Activated naive CD4-positive, alpha-beta T cell (primary cell): ENCODE measurements around the gene HELZ.
"Not testable (repeated sequence)": the region's sequence is repeated elsewhere in the genome, so short reads cannot be mapped to it uniquely, and the experiment has no call there.

Experiments used
- DNase-seq, 4 experiments: peaks; one replicate each; lab custom pipeline; 2025; lab: John Stamatoyannopoulos, UW

The HELZ gene

GRCh38 chr17:67050066-67050465, 194.9 kb downstream of the HELZ start:
- DNase-seq, result no peak

GRCh38 chr17:67049025-67049739, 195.8 kb downstream of the HELZ start:
- no peak for DNase-seq

- DNase-seq, result no peak
Observed at GRCh38 chr17:67047382-67047781, 197.6 kb downstream of the HELZ start.

GRCh38 chr17:67046398-67046797, 198.6 kb downstream of the HELZ start:
- DNase-seq, result no peak

GRCh38 chr17:67044940-67045339, 200.1 kb downstream of the HELZ start:
- no peak for DNase-seq

- no peak for DNase-seq
Observed at GRCh38 chr17:67044016-67044772, 200.8 kb downstream of the HELZ start, which contains the start of gene CACNG1. Gene CACNG1, plus strand, starts transcription at chr17:67044554. Its CDS starts 107 bp downstream, at chr17:67044661.

- DNase-seq, result no peak
Observed at GRCh38 chr17:67043283-67043682, 201.7 kb downstream of the HELZ start.

GRCh38 chr17:67041941-67042899, 202.8 kb downstream of the HELZ start:
- no peak for DNase-seq

GRCh38 chr17:67041531-67041930, 203.5 kb downstream of the HELZ start:
- no peak for DNase-seq

- not testable (repeated sequence) for DNase-seq
Observed at GRCh38 chr17:67041119-67041518, 203.9 kb downstream of the HELZ start.

GRCh38 chr17:67040652-67041051, 204.3 kb downstream of the HELZ start:
- DNase-seq, result no peak

- DNase-seq, result no peak
Observed at GRCh38 chr17:67038861-67039365, 206.1 kb downstream of the HELZ start.

- DNase-seq, result no peak
Observed at GRCh38 chr17:67035131-67036083, 209.6 kb downstream of the HELZ start.

- DNase-seq, result no peak
Observed at GRCh38 chr17:67033613-67034012, 211.4 kb downstream of the HELZ start.

- no peak for DNase-seq
Observed at GRCh38 chr17:67032985-67033384, 212.0 kb downstream of the HELZ start.

GRCh38 chr17:67032382-67032781, 212.6 kb downstream of the HELZ start:
- DNase-seq, result no peak

GRCh38 chr17:67030641-67031040, 214.4 kb downstream of the HELZ start:
- no peak for DNase-seq

- DNase-seq, result no peak
Observed at GRCh38 chr17:67027031-67027628, 217.9 kb downstream of the HELZ start.

- DNase-seq, result no peak
Observed at GRCh38 chr17:67026341-67026740, 218.7 kb downstream of the HELZ start.

GRCh38 chr17:67025216-67025792, 219.7 kb downstream of the HELZ start:
- DNase-seq, result no peak
